GM19099 (cell line): ENCODE results near the gene TMEM198.

ENCODE experiments used
- POLR2A ChIP-seq: IDR thresholded peaks from 3 replicates; pipeline ENCODE4 v1.6.1; 2011; ENCODE audit warnings: low read depth; ENCODE audit not compliant: insufficient read length; ENCODE audit errors: extremely low read depth

The TMEM198 gene

GRCh38 chr2:219595256-219595655 is 51.4 kb downstream of the TMEM198 start:
- no peak for TF ChIP-seq POLR2A

- TF ChIP-seq POLR2A, result no peak
Measured at GRCh38 chr2:219596954-219597551, 53.2 kb downstream of the TMEM198 start.

GRCh38 chr2:219597552-219598307 is 53.9 kb downstream of the TMEM198 start, which contains the start of gene STK11IP:
Gene STK11IP, plus strand, starts transcription at chr2:219597857. Its CDS starts 263 bp downstream, at chr2:219598120.
- peak; percentile 96 for TF ChIP-seq POLR2A

DNA sequence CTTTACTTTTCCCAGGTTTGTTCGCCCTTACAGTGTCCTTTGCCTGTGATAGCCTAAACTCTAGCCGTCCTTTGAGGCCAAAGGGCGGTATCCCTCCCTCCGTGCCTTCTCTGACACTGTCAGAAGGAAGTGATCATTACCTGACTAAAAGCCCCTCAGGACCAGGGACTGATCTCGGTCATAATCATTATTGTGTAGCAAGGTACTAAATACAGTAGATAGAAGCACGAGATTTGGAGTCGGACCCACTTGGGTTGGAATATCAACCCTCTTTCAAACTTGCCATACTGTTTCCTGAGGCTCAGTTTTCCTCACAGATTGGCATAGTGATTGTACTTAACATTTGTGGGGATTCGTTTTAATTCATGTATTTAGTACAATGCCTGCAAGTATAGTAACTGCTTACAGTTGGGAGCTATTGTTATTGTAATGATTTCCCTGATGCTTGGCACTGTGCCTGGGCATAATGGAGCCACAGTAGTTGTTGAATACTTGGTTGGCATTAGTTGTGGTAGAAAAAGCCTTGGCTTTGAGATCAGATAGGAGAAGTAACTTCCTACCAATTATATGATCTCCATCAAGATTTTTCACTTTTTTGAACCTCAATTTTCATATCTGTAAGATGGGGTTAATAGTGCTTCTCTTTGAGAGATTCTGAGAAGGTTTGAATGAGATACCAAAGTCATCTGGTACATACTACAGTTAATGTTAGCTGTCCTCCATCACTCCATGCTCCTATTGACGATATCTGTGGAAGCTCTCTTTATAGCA is 54.7 kb downstream of the TMEM198 start:
- no peak for TF ChIP-seq POLR2A
